ENCODE data around the gene CAMK2G.

GRCh38 chr10:73769396-73769795 lies 105.0 kb downstream of the CAMK2G start:
- TF ChIP-seq CTCF (conservative IDR thresholded peaks at IDR 0.05; ENCODE audit: low read depth, low read length) (no peak), EZH2 (IDR thresholded peaks at IDR 0.05; ENCODE audit: low read length, unreplicated experiment) (no peak)
